Measurements from ENCODE around the gene EMC10.

EMC10 gene

DNA sequence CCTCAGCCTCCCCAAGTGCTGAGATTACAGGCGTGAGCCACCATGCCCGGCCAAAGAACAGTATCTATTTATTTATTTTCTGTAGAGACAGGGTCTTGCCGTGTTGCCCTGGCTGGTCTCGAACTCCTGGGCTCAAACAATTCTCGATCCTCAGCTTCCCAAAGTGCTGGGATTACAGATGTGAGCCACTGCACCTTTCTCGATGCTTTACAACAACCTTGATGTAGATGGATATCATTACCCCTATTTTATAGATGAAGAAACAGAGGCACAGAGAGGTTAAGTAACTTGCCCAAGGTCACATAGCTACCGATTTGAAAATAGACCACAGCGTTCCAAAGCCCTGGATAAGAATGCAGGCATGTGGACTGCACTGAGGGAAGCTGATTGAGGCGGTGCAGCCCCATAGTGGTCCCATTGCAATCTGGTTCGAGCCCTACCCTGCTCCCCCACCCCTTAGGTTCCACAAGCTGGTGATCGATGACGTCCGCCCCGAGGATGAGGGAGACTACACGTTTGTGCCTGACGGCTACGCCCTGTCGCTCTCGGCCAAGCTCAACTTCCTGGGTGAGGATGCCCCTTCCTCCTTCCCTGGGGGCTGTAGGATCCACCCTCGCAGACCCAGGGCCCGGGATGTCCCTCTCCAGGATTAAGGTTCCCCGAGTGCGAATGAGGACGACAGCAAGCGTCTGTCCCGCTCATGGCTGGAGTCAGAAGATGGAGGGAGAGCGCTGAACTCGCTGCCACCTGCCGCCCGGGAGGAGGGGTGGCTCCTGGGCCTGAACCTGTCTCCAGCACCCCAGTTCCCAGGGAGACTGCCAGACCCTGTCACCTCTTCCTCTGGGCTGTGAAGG lies 25.7 kb upstream of the EMC10 start:
- H3K4me1 ChIP-seq, result no peaks in the 10 kb centered on the region
- no peak overlapping the region for H3K9ac ChIP-seq
- no peaks in the 10 kb centered on the region for H3K9me3 ChIP-seq (ENCODE audit: control insufficient read depth, low read length)
- TF ChIP-seq CTCF (IDR thresholded peaks at IDR 0.05), result no peak
- H3K4me3 ChIP-seq (ENCODE audit: low read depth, low read length), result no peak overlapping the region
- H3K36me3 ChIP-seq (ENCODE audit: control insufficient read depth, insufficient read depth, low read length), result no peaks in the 10 kb centered on the region
- no peak overlapping the region for H2AFZ ChIP-seq
- H3K4me2 ChIP-seq (ENCODE audit: low read length), result no peak overlapping the region
- H3K27me3 ChIP-seq (ENCODE audit: control insufficient read depth, insufficient read depth, low read length), result no peaks in the 10 kb centered on the region
- no peaks in the 10 kb centered on the region for H3K79me2 ChIP-seq
- H3K27ac ChIP-seq, result no peak overlapping the region

- Histone ChIP-seq H3K36me3 (ENCODE audit: control insufficient read depth, insufficient read depth, low read length) (no peaks in the 10 kb centered on the region), H3K9me3 (ENCODE audit: control insufficient read depth, low read length) (no peaks in the 10 kb centered on the region), H3K9ac (no peak overlapping the region), H3K4me1 (no peaks in the 10 kb centered on the region), H3K27ac (no peak overlapping the region), H3K4me3 (ENCODE audit: low read depth, low read length) (no peak overlapping the region), H3K79me2 (no peaks in the 10 kb centered on the region), H2AFZ (no peak overlapping the region), H3K27me3 (ENCODE audit: control insufficient read depth, insufficient read depth, low read length) (no peaks in the 10 kb centered on the region), H3K4me2 (ENCODE audit: low read length) (no peak overlapping the region)
- no peak for TF ChIP-seq CTCF (IDR thresholded peaks at IDR 0.05)
These were observed 25.1 kb upstream of the EMC10 start for GRCh38 chr19:50451223-50451534.

GRCh38 chr19:50453243-50453642 lies 23.1 kb upstream of the EMC10 start:
- Histone ChIP-seq H3K79me2 (no peaks in the 10 kb centered on the region), H3K4me1 (no peaks in the 10 kb centered on the region), H3K9ac (no peak overlapping the region), H3K4me3 (ENCODE audit: low read depth, low read length) (no peak overlapping the region), H3K9me3 (ENCODE audit: control insufficient read depth, low read length) (no peaks in the 10 kb centered on the region), H3K36me3 (ENCODE audit: control insufficient read depth, insufficient read depth, low read length) (no peaks in the 10 kb centered on the region), H3K27ac (no peak overlapping the region), H3K4me2 (ENCODE audit: low read length) (no peak overlapping the region), H3K27me3 (ENCODE audit: control insufficient read depth, insufficient read depth, low read length) (no peaks in the 10 kb centered on the region), H2AFZ (no peak overlapping the region)
- TF ChIP-seq CTCF (IDR thresholded peaks at IDR 0.05), result no peak

GRCh38 chr19:50455992-50456391 lies 20.3 kb upstream of the EMC10 start:
- Histone ChIP-seq H2AFZ (no peak overlapping the region), H3K36me3 (ENCODE audit: control insufficient read depth, insufficient read depth, low read length) (no peaks in the 10 kb centered on the region), H3K27ac (no peak overlapping the region), H3K4me1 (no peaks in the 10 kb centered on the region), H3K27me3 (ENCODE audit: control insufficient read depth, insufficient read depth, low read length) (no peaks in the 10 kb centered on the region), H3K4me2 (ENCODE audit: low read length) (no peak overlapping the region), H3K79me2 (no peaks in the 10 kb centered on the region), H3K9me3 (ENCODE audit: control insufficient read depth, low read length) (no peaks in the 10 kb centered on the region), H3K4me3 (ENCODE audit: low read depth, low read length) (no peak overlapping the region), H3K9ac (no peak overlapping the region)
- TF ChIP-seq CTCF (IDR thresholded peaks at IDR 0.05), result no peak

- H3K36me3 ChIP-seq (ENCODE audit: control insufficient read depth, insufficient read depth, low read length), result no peaks in the 10 kb centered on the region
These were observed 19.0 kb upstream of the EMC10 start for GRCh38 chr19:50457300-50457699.

More at GRCh38 chr19:50457300-50457699, 19.0 kb upstream of the EMC10 start:
- Histone ChIP-seq H3K4me1 (no peaks in the 10 kb centered on the region), H3K27ac (no peak overlapping the region), H3K4me3 (ENCODE audit: low read depth, low read length) (no peak overlapping the region), H3K4me2 (ENCODE audit: low read length) (no peak overlapping the region), H3K9ac (no peak overlapping the region), H3K79me2 (no peaks in the 10 kb centered on the region), H2AFZ (no peak overlapping the region), H3K9me3 (ENCODE audit: control insufficient read depth, low read length) (no peaks in the 10 kb centered on the region), H3K27me3 (ENCODE audit: control insufficient read depth, insufficient read depth, low read length) (no peaks in the 10 kb centered on the region)
- no peak for TF ChIP-seq CTCF (IDR thresholded peaks at IDR 0.05)
